ENCODE data around the gene C22orf31.
"Not testable (repeated sequence)": the region's sequence is repeated elsewhere in the genome, so short reads cannot be mapped to it uniquely, and the experiment has no call there.

The C22orf31 gene

DNA sequence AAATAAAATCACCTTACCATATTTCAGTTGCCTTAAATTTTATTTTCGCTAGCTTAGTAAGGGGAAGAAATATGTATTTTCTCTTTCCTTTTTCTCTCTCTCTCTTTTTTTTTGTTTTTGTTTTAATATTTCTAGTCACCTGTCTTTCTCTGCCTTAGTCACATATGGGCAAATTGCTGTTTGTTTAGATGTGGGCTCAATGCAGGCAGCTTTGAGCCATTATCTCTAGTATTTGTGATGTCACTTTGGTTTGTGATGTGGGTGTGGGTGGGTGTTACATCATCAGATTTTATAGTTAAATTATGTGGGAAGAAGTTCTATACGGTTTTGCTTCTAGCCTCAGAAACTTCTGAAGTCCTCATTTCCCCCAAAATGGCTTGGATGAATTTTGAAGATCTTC is at the start of gene C22orf31:
TSS of gene C22orf31 (minus strand) at position 59 of the 400 bp plus-strand sequence. CDS start at position 20, 39 bp downstream.
- DNase-seq, result no peak

GRCh38 chr22:29110946-29111345 is 49.3 kb upstream of the C22orf31 start:
- DNase-seq, result no peak

- no peak for DNase-seq
Measured at GRCh38 chr22:29109822-29110221, 48.2 kb upstream of the C22orf31 start.

- no peak for DNase-seq
Measured at GRCh38 chr22:29108137-29108536, 46.5 kb upstream of the C22orf31 start.

GRCh38 chr22:29106839-29107238 is 45.2 kb upstream of the C22orf31 start:
- no peak for DNase-seq

GRCh38 chr22:29105468-29105867 is 43.8 kb upstream of the C22orf31 start:
- DNase-seq, result no peak

- no peak for DNase-seq
Measured at GRCh38 chr22:29103121-29103520, 41.5 kb upstream of the C22orf31 start.

GRCh38 chr22:29102300-29102699 is 40.7 kb upstream of the C22orf31 start:
- no peak for DNase-seq

GRCh38 chr22:29098296-29098695 is 36.7 kb upstream of the C22orf31 start:
- DNase-seq, result no peak

GRCh38 chr22:29096736-29097669 is 35.4 kb upstream of the C22orf31 start:
- DNase-seq, result no peak

GRCh38 chr22:29095459-29095858 is 33.8 kb upstream of the C22orf31 start:
- no peak for DNase-seq

DNA sequence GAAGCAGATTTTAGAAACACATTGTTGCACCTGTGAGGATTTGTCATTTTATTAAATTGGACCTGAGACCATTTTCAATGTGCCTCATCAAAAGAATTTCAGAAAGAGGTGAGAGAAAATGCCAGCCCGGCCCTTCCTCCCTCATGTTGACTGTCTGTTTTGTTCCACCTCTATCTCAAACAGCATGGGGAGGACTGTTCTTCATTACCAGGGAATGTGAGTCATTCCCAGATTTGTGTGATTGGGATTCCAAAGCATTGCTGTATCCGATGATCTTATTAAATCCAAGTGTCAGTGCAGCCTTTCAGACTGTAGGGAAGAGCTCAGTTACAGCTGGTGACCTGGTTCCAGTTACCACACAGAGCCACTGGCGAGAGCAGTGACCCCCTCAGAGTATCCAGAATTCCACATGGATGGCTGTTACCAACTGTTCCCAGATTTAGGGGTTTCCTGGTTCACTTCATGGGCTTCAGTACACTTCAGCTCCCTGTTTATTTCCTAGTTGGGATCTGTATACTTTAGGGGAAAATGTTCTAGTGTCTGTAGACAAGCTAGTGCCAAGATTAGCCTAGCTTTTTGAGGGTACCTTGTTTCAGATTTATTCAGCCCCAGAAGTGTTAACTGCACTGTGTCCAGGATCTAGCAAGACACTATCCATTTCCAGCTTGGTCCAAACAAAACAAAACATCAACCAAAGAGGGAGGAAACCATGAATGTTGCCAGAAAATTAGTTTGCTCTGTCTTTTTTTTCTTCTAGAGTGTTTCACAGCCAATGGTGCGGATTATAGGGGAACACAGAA is 32.1 kb upstream of the C22orf31 start:
- DNase-seq, result no peak

DNA sequence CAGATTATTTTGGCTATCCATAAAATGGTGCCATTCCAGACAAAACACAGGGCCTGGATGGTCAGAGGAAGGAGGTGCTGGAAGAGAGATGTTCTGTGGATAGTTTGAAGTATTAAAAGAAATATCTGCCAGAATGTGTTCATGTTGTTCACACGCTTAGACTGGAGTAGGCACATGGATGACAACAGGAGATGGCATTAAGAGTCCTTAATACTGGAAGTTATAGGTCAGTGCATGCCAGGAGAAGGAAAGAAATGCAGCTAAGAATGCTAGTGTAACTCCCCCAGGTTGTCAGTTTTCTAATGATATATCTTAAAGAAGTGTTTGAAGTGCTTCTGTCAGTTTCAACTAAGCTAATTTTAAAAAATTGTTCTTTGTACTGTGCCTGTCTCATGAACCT is 31.4 kb upstream of the C22orf31 start:
- no peak for DNase-seq

GRCh38 chr22:29092243-29092642 is 30.6 kb upstream of the C22orf31 start:
- no peak for DNase-seq

DNA sequence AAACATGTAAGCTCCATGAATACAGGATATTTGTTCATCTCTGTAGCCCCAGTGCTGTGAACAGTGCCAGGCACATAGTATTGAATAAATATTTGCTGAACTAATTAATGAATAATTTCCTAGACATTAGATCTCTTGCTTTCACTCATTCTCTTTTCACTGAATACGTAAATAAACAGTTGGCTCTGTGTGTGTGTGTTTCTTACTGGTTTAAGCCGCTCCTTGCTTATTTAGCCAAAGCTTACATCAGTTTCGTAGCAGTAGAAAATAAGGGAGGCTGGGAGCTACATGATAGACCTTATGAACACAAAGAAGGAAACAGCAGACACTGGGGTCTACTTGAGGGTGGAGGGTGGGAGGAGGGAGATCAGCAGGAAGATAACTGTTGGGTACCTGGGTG is 28.4 kb upstream of the C22orf31 start:
- no peak for DNase-seq

DNA sequence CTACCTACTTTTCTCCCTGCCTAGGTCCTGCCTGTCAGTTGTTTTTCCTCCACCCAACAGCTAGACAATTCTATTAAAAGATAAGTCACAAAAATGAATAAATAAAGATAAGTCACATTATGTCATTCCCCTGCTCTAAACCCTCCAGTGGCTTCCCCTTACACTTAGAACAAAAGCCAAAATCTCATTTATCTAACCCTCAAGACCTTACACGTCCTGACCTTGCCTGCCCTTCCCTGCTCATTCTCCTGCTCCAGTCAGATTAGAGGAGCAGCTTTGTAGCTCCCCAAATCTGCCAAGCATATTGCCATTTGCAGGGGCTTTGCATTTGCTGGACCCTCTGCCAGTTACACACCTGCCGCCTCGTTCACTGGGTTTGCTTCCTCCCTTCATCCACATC is 27.9 kb upstream of the C22orf31 start:
- no peak for DNase-seq

DNA sequence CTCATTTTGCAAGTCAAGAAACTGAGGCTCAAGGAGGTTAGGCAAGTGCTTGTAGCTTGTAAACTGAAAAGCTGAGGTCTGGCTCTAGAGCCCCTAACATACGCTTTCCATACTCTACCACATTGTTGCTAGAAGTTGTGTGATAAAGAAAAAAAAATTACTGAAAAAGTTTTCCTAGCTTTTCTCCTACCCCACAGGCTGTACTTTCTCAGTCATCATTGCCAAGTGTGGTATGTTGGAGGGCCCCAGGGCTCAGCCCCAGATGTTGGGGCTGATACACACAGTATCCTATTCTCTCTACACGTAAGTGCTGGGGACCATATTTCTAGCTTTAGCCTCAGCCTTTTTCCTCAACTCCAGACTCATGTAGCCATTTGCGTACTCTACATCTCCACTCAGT is 27.2 kb upstream of the C22orf31 start:
- no peak for DNase-seq

- DNase-seq, result no peak
Measured at GRCh38 chr22:29087012-29087411, 25.4 kb upstream of the C22orf31 start.

DNA sequence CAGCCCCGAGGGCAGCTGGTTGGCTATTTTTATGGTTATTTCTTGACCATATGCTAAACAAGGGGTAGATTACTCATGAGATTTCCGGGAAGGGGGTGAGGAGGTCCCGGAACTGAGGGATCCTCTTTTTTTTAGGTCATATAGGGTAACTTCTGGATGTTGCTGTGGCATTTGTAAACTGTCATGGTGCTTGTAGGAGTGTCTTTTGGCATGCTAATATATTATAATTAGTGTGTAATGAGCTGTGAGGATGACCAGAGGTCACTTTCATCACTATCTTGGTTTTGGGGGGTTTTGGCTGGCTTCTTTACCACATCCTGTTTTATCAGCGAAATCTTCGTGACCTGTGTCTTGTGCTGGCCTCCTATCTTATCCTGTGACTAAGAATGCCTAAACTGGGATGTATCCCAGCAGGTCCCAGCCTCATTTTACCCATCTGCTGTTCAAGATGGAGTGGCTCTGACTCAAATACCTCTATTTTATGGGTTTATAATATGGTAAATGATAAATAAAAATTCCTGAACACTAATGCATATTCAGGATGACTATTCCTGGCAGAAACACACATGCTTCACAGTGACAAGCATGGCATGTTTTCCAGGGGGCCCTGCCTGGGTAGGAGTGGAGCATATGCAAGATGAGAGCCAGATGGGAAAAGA is 22.4 kb upstream of the C22orf31 start:
- DNase-seq, result no peak

- not testable (repeated sequence) for DNase-seq
Measured at GRCh38 chr22:29083576-29083932, 21.9 kb upstream of the C22orf31 start.

DNA sequence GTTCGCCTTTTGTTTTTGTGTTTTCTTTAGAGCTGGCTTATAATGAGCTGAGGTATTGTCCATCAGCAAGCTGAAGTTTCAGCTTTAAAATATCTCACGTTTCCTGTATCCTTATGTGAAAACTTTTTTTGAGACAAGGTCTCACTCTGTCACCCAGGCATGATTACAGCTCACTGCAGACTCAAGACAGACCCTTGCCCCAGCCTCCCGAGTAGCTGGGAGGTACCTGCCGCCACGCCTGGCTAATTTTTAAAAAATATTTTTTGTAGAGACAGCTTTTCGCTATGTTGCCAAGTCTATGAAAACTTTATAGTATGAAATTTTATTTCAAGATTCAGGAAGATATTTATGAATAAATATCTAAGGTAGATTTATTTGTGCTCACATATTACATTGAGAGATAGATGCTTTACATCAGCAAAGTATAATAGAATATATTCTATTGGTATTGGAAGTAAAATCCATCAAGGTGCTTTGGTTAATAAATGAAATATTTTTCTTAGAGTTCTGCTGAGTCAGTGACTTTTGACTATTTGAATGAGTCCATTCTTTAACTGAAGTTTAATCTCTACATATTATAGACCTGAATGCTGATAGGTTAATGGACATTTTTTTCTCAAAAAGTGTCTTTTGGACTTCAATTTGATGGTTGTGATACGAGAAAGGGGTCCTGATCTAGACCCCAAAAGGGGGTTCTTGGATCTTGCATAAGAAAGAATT is 21.4 kb upstream of the C22orf31 start:
- no peak for DNase-seq

DNA sequence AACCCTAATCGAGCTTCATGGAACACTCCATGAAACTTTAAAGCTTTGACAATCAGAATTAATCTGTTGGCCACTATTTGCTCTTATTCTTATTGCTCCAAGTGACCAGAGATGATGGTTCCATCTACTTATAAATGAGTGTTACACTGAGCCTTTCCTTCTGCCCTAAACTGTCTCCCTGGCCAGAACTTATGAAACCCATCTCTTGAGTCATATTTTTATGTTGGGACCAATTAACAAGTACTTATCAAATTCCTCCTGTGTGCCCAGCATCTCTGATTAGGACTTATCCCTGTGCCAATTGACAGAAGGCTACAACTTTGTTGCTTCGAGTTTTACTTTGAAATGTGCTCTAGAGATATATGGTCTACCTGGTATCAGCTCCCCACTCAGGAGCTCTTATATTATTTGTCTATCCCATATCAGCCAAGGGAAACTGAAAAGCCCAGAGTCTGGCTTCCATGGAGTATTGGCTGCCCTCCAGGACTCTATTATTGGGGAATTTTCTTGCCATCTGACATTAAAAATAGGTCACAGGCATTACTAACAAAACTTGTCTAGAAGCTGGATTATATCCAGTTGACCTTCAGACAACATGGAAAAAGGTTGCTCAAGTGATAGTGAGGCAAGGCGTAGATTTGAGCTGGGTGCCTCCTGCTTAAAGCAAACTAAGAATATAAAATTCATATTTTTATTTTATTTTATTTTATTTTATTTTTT is 20.0 kb upstream of the C22orf31 start:
- no peak for DNase-seq
